A673 (cell line): ENCODE results near the gene FSTL4. TPM values are rescaled to one million over a fixed set of nuclear protein-coding genes. Genes with fewer than 3 reads are reported as not detected.

Experiments used
- BruUV-seq: library from RNA; stranded (reverse); fragments of 400-500 nt; replicated peaks from 2 replicates; lab custom pipeline; 2021; lab: Mats Ljungman, UMichigan
- CTCF ChIA-PET: fragments of 300-600 bp; sonication (Branson Sonifier 250); formaldehyde crosslinking; loops from one replicate; lab custom pipeline; 2022; ENCODE audit warnings: antibody characterized with exemption; lab: Charles Lee
- POLR2A ChIA-PET: fragments of 300-600 bp; sonication (Branson Sonifier 250); formaldehyde crosslinking; loops from one replicate; lab custom pipeline; 2022; ENCODE audit warnings: antibody characterized with exemption; ENCODE audit not compliant: low non-redundant PET; lab: Charles Lee
- DNase-seq: peaks from one replicate; pipeline ENCODE4 v3.0.0-alpha.2; 2015; ENCODE audit warnings: low spot score
- H3K27ac ChIP-seq: fragments of 200-600 bp; sonication (generic); 2 replicates; pipeline ENCODE4 v1.5.1; 2016; ENCODE audit warnings: mixed run types, low read depth, mild to moderate bottlenecking, mixed read lengths, antibody characterized with exemption, low read length; ENCODE audit not compliant: poor library complexity, severe bottlenecking
- H3K27me3 ChIP-seq: fragments of 200-600 bp; sonication (generic); replicated peaks from 2 replicates; pipeline ENCODE4 v1.6.1; 2017; ENCODE audit warnings: mixed run types, low read depth, mild to moderate bottlenecking, mixed read lengths, antibody characterized with exemption, low read length; ENCODE audit not compliant: insufficient read depth, poor library complexity
- H3K36me3 ChIP-seq: fragments of 200-600 bp; sonication (generic); 2 replicates; pipeline ENCODE4 v1.6.1; 2016; ENCODE audit warnings: mixed run types, mild to moderate bottlenecking, mixed read lengths, antibody characterized with exemption, low read length; ENCODE audit not compliant: insufficient read depth, poor library complexity, severe bottlenecking
- H3K4me1 ChIP-seq: fragments of 200-600 bp; sonication (generic); 2 replicates; pipeline ENCODE4 v1.6.1; 2017; ENCODE audit warnings: mixed run types, mild to moderate bottlenecking, mixed read lengths, antibody characterized with exemption, low read length; ENCODE audit not compliant: insufficient read depth, poor library complexity, severe bottlenecking
- H3K4me3 ChIP-seq: fragments of 200-600 bp; sonication (generic); 2 replicates; pipeline ENCODE4 v1.5.1; 2016; ENCODE audit warnings: low read depth, mixed run types, mild to moderate bottlenecking, mixed read lengths, low read length; ENCODE audit not compliant: poor library complexity, severe bottlenecking
- H3K9me3 ChIP-seq: fragments of 200-600 bp; sonication (generic); 2 replicates; pipeline ENCODE4 v1.6.1; 2016; ENCODE audit warnings: mixed run types, low read depth, mild to moderate bottlenecking, mixed read lengths, antibody characterized with exemption, low read length; ENCODE audit not compliant: poor library complexity, severe bottlenecking
- EZH2 ChIP-seq: fragments of 200-600 bp; sonication (generic); IDR thresholded peaks from 2 replicates; pipeline ENCODE4 v1.6.1; 2017; ENCODE audit warnings: borderline replicate concordance, low read depth, mild to moderate bottlenecking, mixed read lengths, antibody characterized with exemption, low read length; ENCODE audit not compliant: poor library complexity, severe bottlenecking
- intact Hi-C: fragments of 100-400 bp; cut with micrococcal nuclease; formaldehyde crosslinking; loops from one replicate; pipeline ENCODE4 v1.10.0; 2022; ENCODE audit not compliant: unreplicated experiment
- total RNA-seq: library from RNA; stranded (reverse); gene quantifications from 2 replicates; pipeline ENCODE4 v1.2.3, GENCODE V29; 2021
- TF ChIP-seq, protein P1 (sequence below): fragments of 300-800, 200-600 bp; sonication (generic); conservative IDR thresholded peaks from 2 replicates; pipeline ENCODE4 v1.5.1; 2017; ENCODE audit warnings: low read depth, mild to moderate bottlenecking, antibody characterized with exemption, low read length, moderate library complexity, mixed read lengths

FSTL4 gene
- total RNA-seq, 1 experiment from 2014 or later = 0.86 TPM

GRCh38 chr5:133222979-133223378 is 389.4 kb downstream of the FSTL4 start:
- no peaks in the 10 kb centered on the region for H3K27me3 ChIP-seq
- H3K4me1 ChIP-seq = no peaks in the 10 kb centered on the region
- H3K4me3 ChIP-seq = no peak overlapping the region
- intact Hi-C loops = no loop called here
- H3K9me3 ChIP-seq = no peaks in the 10 kb centered on the region
- BruUV-seq = no TSS peak
- DNase-seq = no peak
- no peak overlapping the region for H3K27ac ChIP-seq
- no peak for TF ChIP-seq EZH2
- TF ChIP-seq, protein P1, sequence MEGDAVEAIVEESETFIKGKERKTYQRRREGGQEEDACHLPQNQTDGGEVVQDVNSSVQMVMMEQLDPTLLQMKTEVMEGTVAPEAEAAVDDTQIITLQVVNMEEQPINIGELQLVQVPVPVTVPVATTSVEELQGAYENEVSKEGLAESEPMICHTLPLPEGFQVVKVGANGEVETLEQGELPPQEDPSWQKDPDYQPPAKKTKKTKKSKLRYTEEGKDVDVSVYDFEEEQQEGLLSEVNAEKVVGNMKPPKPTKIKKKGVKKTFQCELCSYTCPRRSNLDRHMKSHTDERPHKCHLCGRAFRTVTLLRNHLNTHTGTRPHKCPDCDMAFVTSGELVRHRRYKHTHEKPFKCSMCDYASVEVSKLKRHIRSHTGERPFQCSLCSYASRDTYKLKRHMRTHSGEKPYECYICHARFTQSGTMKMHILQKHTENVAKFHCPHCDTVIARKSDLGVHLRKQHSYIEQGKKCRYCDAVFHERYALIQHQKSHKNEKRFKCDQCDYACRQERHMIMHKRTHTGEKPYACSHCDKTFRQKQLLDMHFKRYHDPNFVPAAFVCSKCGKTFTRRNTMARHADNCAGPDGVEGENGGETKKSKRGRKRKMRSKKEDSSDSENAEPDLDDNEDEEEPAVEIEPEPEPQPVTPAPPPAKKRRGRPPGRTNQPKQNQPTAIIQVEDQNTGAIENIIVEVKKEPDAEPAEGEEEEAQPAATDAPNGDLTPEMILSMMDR = no peak
- POLR2A ChIA-PET = no interaction called here
- CTCF ChIA-PET = no interaction called here
- H3K36me3 ChIP-seq = no peaks in the 10 kb centered on the region

- no peak for DNase-seq
- no TSS peak for BruUV-seq
- Histone ChIP-seq H3K36me3 (no peaks in the 10 kb centered on the region), H3K9me3 (no peaks in the 10 kb centered on the region), H3K4me1 (no peaks in the 10 kb centered on the region), H3K27me3 (no peaks in the 10 kb centered on the region), H3K4me3 (no peak overlapping the region), H3K27ac (no peak overlapping the region)
- intact Hi-C loops = no loop called here
- CTCF ChIA-PET = no interaction called here
- POLR2A ChIA-PET = no interaction called here
- TF ChIP-seq, protein P1 = no peak
- TF ChIP-seq EZH2 = no peak
Measured at GRCh38 chr5:133222521-133222920, 389.8 kb downstream of the FSTL4 start.

DNA sequence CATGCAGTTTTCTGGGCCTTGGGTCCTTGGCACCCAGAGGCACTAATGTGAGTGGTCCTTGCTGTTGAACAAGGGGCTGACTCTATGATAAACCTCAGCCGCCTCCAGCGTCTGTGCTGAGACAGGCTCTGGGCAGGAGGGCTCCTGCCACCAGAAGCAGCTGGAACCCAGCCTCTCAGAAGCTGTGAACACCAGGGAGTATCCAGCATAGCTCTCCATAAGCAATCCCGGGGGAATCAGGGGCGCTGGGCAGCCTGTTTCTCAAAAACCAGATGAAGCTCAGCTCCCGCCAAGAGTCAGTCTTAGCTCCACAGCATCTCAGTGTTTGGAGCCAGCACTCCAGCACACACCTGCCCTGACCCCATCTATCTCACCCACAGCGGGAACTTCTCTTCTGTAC is 390.3 kb downstream of the FSTL4 start:
- H3K4me1 ChIP-seq = no peaks in the 10 kb centered on the region
- H3K4me3 ChIP-seq = no peak overlapping the region
- H3K27ac ChIP-seq = no peak overlapping the region
- no peaks in the 10 kb centered on the region for H3K9me3 ChIP-seq
- TF ChIP-seq, protein P1 = no peak
- no peak for TF ChIP-seq EZH2
- BruUV-seq = no TSS peak
- intact Hi-C loops = no loop called here
- H3K27me3 ChIP-seq = no peaks in the 10 kb centered on the region
- DNase-seq = no peak
- POLR2A ChIA-PET = no interaction called here
- CTCF ChIA-PET = no interaction called here
- H3K36me3 ChIP-seq = no peaks in the 10 kb centered on the region
